NOMO-1 (cell line): ENCODE measurements around the gene FCHO2.

Experiments
- DNase-seq, 2 experiments: peaks; one replicate each; lab custom pipeline; 2025; ENCODE audit not compliant: unreplicated experiment in 2 of 2; lab: John Stamatoyannopoulos, UW

FCHO2 gene

GRCh38 chr5:73028991-73029595 is 73.3 kb downstream of the FCHO2 start:
- no peak for DNase-seq

- DNase-seq: no peak
These were observed 74.7 kb downstream of the FCHO2 start for GRCh38 chr5:73030531-73030930.

- DNase-seq: no peak
These were observed 75.2 kb downstream of the FCHO2 start for GRCh38 chr5:73030995-73031394.

GRCh38 chr5:73031839-73032238 is 76.0 kb downstream of the FCHO2 start:
- DNase-seq: no peak

GRCh38 chr5:73032635-73033034 is 76.8 kb downstream of the FCHO2 start:
- DNase-seq: no peak

GRCh38 chr5:73037545-73037944 is 81.7 kb downstream of the FCHO2 start:
- no peak for DNase-seq

- no peak for DNase-seq
These were observed 83.2 kb downstream of the FCHO2 start for GRCh38 chr5:73039082-73039481.

- no peak for DNase-seq
These were observed 87.2 kb downstream of the FCHO2 start for GRCh38 chr5:73042993-73043392.

- DNase-seq: no peak
These were observed 88.7 kb downstream of the FCHO2 start for GRCh38 chr5:73044546-73044945.

GRCh38 chr5:73045623-73046022 is 89.8 kb downstream of the FCHO2 start:
- DNase-seq: no peak

- DNase-seq: no peak
These were observed 105.8 kb downstream of the FCHO2 start for GRCh38 chr5:73061593-73061992.

GRCh38 chr5:73066466-73066865 is 110.6 kb downstream of the FCHO2 start:
- DNase-seq: no peak

GRCh38 chr5:73067213-73067612 is 111.4 kb downstream of the FCHO2 start:
- DNase-seq: no peak

GRCh38 chr5:73081093-73081492 is 125.3 kb downstream of the FCHO2 start:
- DNase-seq: no peak

GRCh38 chr5:73088026-73088425 is 132.2 kb downstream of the FCHO2 start:
- DNase-seq: no peak

GRCh38 chr5:73093943-73094342 is 138.1 kb downstream of the FCHO2 start:
- no peak for DNase-seq

- DNase-seq: no peak
These were observed 138.6 kb downstream of the FCHO2 start for GRCh38 chr5:73094415-73094814.

GRCh38 chr5:73095564-73096238 is 139.9 kb downstream of the FCHO2 start:
- no peak for DNase-seq

- no peak for DNase-seq
These were observed 140.4 kb downstream of the FCHO2 start for GRCh38 chr5:73096239-73096575.

- DNase-seq: no peak
These were observed 141.9 kb downstream of the FCHO2 start for GRCh38 chr5:73097740-73098139.

- no peak for DNase-seq
These were observed 144.3 kb downstream of the FCHO2 start for GRCh38 chr5:73100109-73100508.

GRCh38 chr5:73103870-73104299 is 148.0 kb downstream of the FCHO2 start:
- no peak for DNase-seq

- DNase-seq: no peak
These were observed 148.5 kb downstream of the FCHO2 start for GRCh38 chr5:73104326-73104725.
